GM10266 (cell line): ENCODE results near the gene SIX2.

Experiments
- DNase-seq: peaks from one replicate; pipeline ENCODE4 v3.0.0; 2012; ENCODE audit errors: extremely low spot score
- CTCF ChIP-seq: IDR thresholded peaks from 2 replicates; pipeline ENCODE4 v1.5.1; 2012; ENCODE audit warnings: mild to moderate bottlenecking, low read depth; ENCODE audit not compliant: control insufficient read depth, insufficient read depth; ENCODE audit errors: missing control alignments

Gene SIX2

GRCh38 chr2:45009303-45009927 lies at the start of gene SIX2:
SIX2 (minus strand) TSS chr2:45009452; CDS start chr2:45009110, 342 bp downstream.
- no peak for TF ChIP-seq CTCF
- DNase-seq: peak; percentile 65

GRCh38 chr2:45055162-45055605 lies 45.9 kb upstream of the SIX2 start:
- TF ChIP-seq CTCF: no peak
- DNase-seq: no peak

GRCh38 chr2:45053966-45054365 lies 44.7 kb upstream of the SIX2 start:
- no peak for TF ChIP-seq CTCF
- no peak for DNase-seq

DNA sequence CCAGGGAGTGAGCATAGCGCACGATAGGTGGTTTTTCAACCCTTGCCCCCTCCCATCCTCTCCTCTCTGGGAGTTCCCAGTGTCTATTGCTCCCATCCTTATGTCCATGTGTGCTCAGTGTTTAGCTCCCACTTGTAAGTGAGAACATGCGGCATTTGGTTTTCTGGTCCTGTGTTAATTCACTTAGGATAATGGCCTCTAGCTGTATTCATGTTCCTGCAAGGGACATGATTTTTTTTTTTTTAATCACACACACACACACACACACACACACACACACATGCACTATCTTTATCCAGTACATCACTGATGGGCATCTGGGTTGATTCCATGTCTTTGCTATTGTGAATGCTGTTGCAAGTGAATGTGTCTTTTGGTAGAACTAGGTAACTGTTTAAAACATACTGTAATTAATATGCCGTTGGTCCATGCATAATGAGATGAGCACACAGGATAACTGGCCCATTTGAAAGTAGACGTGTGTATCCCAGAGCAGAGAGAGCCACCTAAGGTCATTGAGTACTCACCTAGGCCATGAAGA lies 43.2 kb upstream of the SIX2 start:
- DNase-seq: no peak
- TF ChIP-seq CTCF: no peak

- TF ChIP-seq CTCF: no peak
- no peak for DNase-seq
Observed at GRCh38 chr2:45049569-45050336, 40.5 kb upstream of the SIX2 start.

GRCh38 chr2:45047301-45047700 lies 38.0 kb upstream of the SIX2 start:
- no peak for TF ChIP-seq CTCF
- no peak for DNase-seq

- TF ChIP-seq CTCF: no peak
- no peak for DNase-seq
Observed at GRCh38 chr2:45046786-45047185, 37.5 kb upstream of the SIX2 start.
